ENCODE measurements around the gene LGALS4.

- TF ChIP-seq POLR2A (IDR thresholded peaks at IDR 0.05) (no peak), CTCF (IDR thresholded peaks at IDR 0.05) (no peak), EP300 (IDR thresholded peaks at IDR 0.05) (no peak)
These were observed 38.4 kb downstream of the LGALS4 start for GRCh38 chr19:38774181-38774950.

All from ovary (tissue), 3 donors.